ENCODE data around the gene RHBDF2.
"Not testable (repeated sequence)": the region's sequence is repeated elsewhere in the genome, so short reads cannot be mapped to it uniquely, and the experiment has no call there.

Gene RHBDF2

DNA sequence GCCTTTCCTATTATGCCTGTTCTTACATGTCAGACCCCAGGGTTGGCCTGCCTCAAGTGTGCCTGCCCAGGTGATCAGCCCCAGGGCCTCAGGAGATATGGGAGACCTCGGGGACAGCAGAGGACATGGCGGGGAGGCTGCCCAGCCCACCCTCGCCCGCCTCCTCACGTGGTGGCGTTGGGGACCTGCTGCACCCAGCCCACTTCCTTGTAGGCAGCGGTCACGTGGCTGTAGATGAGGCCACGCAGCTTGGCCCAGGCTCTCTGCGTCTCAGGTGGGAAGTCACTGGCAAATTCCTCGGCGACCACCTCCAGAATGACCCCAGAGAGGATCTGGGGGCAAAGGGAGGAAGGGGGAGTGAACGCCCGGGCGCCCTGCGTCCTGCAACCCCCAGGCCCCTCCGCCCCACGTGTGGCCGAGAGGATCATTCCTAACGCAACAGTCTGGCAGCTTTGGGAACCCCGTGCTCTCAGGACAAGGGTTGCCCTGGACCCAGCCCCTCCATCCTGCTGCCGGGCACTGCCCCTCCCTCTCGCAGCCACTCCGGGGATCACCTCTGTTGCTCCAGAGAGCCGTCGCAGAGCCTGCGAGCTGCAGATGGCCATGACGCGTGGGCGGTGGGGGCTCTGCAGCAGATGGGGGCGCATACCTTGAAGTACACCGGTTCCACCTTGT, 29.7 kb upstream of the RHBDF2 start:
- Histone ChIP-seq H3K4me1 (ENCODE audit: control insufficient read depth, insufficient read depth, low read length, poor library complexity, severe bottlenecking) (peaks cover 19% of the 10 kb centered on the region), H3K27ac (ENCODE audit: insufficient read depth, low read length, poor library complexity, severe bottlenecking) (no peak overlapping the region), H3K36me3 (ENCODE audit: control insufficient read depth, insufficient read depth, low read length) (no peaks in the 10 kb centered on the region), H3K9me3 (ENCODE audit: control insufficient read depth, low read length) (no peaks in the 10 kb centered on the region), H3K4me3 (ENCODE audit: insufficient read depth, low read depth, low read length, poor library complexity, severe bottlenecking) (no peak overlapping the region), H3K27me3 (replicated peaks; ENCODE audit: control insufficient read depth, insufficient read depth, low read length, poor library complexity, severe bottlenecking) (peaks cover under 1% of the 10 kb centered on the region)
- no peak for DNase-seq

DNA sequence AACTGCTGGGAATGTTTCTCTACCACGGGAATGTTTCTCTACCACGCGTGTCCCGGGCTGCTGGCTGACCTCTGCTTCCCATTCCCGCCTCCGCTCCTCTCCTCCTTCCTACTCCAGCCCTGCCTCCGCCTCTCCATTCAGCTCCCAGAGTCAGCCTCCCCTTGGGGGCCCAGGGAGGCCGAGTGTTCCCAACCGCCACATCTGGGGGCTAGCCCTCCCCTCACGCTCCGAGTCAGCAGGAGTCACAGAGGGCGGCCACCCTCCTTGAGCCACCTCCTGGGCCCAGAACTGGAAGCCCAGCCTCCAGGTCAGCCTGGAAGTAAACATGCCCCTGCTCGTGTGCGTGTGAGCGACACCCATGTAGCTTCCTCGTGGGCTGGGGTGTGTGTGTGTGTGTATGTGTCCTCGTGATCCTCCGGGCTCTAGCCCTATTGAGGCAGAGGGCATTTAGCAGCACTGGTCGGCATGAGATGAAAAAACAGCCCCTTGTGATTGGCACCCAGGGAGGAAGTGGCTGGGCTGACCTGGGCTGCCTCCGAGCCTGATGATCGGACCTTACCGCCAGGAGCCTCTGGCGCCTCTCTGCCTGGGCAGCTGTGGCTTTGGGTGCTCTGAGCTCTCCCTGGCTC, 29.0 kb upstream of the RHBDF2 start:
- Histone ChIP-seq H3K4me1 (ENCODE audit: control insufficient read depth, insufficient read depth, low read length, poor library complexity, severe bottlenecking) (peaks cover 19% of the 10 kb centered on the region), H3K9me3 (ENCODE audit: control insufficient read depth, low read length) (no peaks in the 10 kb centered on the region), H3K27ac (ENCODE audit: insufficient read depth, low read length, poor library complexity, severe bottlenecking) (no peak overlapping the region), H3K4me3 (ENCODE audit: insufficient read depth, low read depth, low read length, poor library complexity, severe bottlenecking) (no peak overlapping the region), H3K27me3 (replicated peaks; ENCODE audit: control insufficient read depth, insufficient read depth, low read length, poor library complexity, severe bottlenecking) (no peaks in the 10 kb centered on the region), H3K36me3 (ENCODE audit: control insufficient read depth, insufficient read depth, low read length) (no peaks in the 10 kb centered on the region)
- no peak for DNase-seq

DNA sequence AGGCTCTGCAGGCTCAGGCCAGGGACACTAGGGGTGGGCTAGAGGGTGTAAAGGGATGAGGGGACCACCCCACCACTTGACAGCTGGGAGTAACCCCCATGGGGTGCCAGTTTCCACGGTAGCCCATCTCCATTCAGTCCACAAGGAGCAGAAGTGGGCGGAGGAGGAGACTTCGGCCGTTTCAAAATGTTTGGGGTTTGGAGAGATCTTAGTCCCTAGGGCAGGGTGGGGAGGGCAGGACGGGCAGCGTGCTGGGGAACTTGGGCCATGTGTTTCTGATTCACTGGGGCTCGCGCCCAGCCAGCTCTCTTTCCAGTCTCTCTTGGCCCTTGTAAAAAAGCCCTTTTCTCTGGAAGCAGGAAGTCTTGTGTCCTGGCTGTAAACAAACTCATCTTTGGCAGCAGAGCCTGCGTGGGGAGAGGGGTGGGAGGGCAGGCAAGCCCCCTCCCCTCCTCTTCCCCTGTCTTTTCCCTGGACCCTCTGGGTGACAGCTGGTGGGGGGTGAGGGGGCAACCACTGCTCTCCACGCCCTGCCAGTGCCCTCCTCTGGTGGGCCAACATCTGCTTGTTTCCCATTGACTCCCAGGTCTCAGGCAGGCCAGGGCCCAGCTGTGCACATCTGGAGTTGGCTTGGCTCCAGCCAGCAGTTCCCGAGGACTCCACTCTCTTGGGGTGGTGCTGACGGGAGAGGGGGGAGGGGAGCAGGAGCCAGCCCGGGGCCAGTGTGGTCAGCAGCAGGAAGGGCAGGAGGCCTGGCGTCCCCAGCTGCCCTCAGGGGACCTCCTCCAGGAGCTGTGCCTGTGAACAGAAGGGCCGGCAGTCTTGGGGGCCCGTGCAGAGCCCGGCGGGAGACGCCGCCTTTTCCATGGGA, 28.2 kb upstream of the RHBDF2 start:
- Histone ChIP-seq H3K4me1 (ENCODE audit: control insufficient read depth, insufficient read depth, low read length, poor library complexity, severe bottlenecking) (peaks cover 19% of the 10 kb centered on the region), H3K4me3 (ENCODE audit: insufficient read depth, low read depth, low read length, poor library complexity, severe bottlenecking) (no peak overlapping the region), H3K27me3 (replicated peaks; ENCODE audit: control insufficient read depth, insufficient read depth, low read length, poor library complexity, severe bottlenecking) (no peaks in the 10 kb centered on the region), H3K27ac (ENCODE audit: insufficient read depth, low read length, poor library complexity, severe bottlenecking) (no peak overlapping the region), H3K36me3 (ENCODE audit: control insufficient read depth, insufficient read depth, low read length) (no peaks in the 10 kb centered on the region), H3K9me3 (ENCODE audit: control insufficient read depth, low read length) (no peaks in the 10 kb centered on the region)
- DNase-seq, result no peak

DNA sequence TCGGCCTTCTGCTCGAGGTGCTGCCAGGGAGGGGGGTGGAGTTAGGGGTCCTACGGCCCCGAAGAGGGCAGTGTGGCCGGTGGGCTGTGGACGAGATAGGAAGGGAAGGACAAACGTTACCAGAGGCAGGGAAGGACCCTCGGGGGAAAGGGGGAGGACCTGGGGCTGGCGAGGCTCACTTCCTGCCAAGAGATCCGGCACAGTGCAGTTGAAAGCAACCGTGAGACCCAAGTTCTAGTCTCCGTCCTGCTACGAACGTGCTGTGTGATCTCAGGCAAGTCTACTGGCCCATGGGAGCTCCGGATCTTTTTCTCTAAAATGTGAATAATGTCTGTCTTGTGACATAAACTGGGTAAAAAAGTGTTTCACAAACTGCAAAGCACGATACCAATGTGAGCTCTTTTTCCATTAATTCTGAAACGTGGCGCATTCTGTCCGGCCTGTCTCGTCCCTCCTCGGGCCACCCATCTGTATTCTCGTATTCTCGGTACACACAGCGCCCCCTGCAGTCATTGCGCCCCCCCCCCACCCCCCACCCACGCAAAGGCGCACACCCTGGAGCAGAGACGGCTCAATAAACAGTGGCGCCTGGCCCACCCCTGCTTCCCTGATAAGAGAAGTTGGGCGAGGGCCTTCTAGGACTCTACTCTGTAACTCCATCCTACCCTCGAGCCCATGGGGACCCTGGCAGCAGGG, 27.5 kb upstream of the RHBDF2 start:
- H3K27ac ChIP-seq (ENCODE audit: insufficient read depth, low read length, poor library complexity, severe bottlenecking), result peak overlapping the region; percentile 32
- H3K27me3 ChIP-seq (replicated peaks; ENCODE audit: control insufficient read depth, insufficient read depth, low read length, poor library complexity, severe bottlenecking), result no peaks in the 10 kb centered on the region
- H3K4me3 ChIP-seq (ENCODE audit: insufficient read depth, low read depth, low read length, poor library complexity, severe bottlenecking), result no peak overlapping the region
- no peak for DNase-seq
- no peaks in the 10 kb centered on the region for H3K9me3 ChIP-seq (ENCODE audit: control insufficient read depth, low read length)
- H3K4me1 ChIP-seq (ENCODE audit: control insufficient read depth, insufficient read depth, low read length, poor library complexity, severe bottlenecking), result peaks cover 19% of the 10 kb centered on the region
- H3K36me3 ChIP-seq (ENCODE audit: control insufficient read depth, insufficient read depth, low read length), result no peaks in the 10 kb centered on the region

DNA sequence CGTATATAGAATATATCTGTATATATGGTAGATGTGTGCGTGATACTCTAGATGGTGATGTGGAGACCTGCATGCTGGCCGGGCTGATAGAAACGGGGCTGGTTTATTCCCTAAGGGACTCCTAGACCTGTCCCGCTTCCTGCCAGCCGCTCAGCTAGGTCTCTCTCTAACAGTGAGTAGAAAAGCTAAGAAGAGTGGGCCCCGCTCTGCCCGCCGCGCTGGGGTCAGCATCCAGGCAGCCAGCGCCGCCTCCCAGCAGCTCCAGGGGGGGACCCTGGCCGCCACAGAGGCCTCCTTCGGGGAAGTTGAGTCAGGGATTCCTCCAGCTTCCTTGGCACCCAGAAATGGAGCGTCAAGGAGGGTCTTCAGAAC, 26.9 kb upstream of the RHBDF2 start:
- Histone ChIP-seq H3K27me3 (replicated peaks; ENCODE audit: control insufficient read depth, insufficient read depth, low read length, poor library complexity, severe bottlenecking) (no peaks in the 10 kb centered on the region), H3K27ac (ENCODE audit: insufficient read depth, low read length, poor library complexity, severe bottlenecking) (peak overlapping the region; percentile 32), H3K36me3 (ENCODE audit: control insufficient read depth, insufficient read depth, low read length) (no peaks in the 10 kb centered on the region), H3K4me1 (ENCODE audit: control insufficient read depth, insufficient read depth, low read length, poor library complexity, severe bottlenecking) (peaks cover 23% of the 10 kb centered on the region), H3K4me3 (ENCODE audit: insufficient read depth, low read depth, low read length, poor library complexity, severe bottlenecking) (no peak overlapping the region), H3K9me3 (ENCODE audit: control insufficient read depth, low read length) (no peaks in the 10 kb centered on the region)
- DNase-seq, result no peak

DNA sequence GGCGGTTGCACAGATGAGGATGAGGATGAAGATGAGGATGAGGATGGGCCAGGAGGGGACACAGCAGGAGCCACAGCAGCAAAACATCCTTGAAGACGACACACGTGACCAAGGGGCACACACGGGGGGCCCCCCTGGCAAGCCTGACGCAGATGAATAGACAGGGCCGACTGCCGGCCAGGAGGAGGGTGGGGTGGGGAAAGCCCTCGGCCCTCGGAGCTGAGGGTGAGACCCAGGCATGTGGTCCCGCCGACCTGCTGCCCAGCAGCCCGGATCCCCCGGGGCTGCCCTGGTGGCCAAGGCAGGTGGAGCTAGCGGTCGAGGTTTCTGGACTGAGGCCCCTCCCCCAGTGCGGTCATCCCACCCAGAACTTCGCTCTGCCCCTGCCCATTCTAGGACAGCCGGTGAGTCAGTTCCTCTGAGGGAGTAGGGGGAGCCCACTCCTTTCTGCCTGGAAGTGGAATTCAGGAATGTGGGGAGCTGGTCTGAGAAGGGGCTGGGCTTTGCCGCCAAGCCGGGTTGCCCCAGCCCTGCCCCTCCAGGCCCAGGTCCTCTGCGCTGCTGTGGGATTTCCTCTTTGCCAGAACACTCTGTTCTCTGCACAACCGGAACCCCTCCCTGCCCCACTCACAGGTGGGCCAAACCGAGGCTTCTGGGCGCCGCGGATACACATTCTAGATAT, 26.3 kb upstream of the RHBDF2 start:
- H3K27me3 ChIP-seq (replicated peaks; ENCODE audit: control insufficient read depth, insufficient read depth, low read length, poor library complexity, severe bottlenecking), result no peaks in the 10 kb centered on the region
- no peaks in the 10 kb centered on the region for H3K36me3 ChIP-seq (ENCODE audit: control insufficient read depth, insufficient read depth, low read length)
- peaks cover 28% of the 10 kb centered on the region for H3K4me1 ChIP-seq (ENCODE audit: control insufficient read depth, insufficient read depth, low read length, poor library complexity, severe bottlenecking)
- H3K9me3 ChIP-seq (ENCODE audit: control insufficient read depth, low read length), result no peaks in the 10 kb centered on the region
- no peak overlapping the region for H3K4me3 ChIP-seq (ENCODE audit: insufficient read depth, low read depth, low read length, poor library complexity, severe bottlenecking)
- H3K27ac ChIP-seq (ENCODE audit: insufficient read depth, low read length, poor library complexity, severe bottlenecking), result no peak overlapping the region
- peak; percentile 12 to 27 (median 12) for DNase-seq

DNA sequence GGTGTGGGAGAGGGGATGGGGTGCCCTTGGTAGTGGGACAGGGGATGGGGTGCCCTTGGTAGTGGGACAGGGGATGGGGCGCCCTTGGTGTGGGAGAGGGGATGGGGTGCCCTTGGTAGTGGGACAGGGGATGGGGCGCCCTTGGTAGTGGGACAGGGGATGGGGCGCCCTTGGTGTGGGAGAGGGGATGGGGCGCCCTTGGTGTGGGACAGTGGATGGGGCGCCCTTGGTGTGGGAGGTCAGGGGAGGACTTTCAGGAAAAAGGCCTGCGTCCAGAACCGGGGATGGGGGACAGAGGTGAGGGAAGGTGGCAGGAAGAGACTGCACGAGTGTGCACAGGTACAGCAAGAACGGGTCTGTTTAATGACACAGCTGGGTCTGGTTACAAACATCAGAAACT, 25.8 kb upstream of the RHBDF2 start:
- not testable (repeated sequence) for H3K36me3 ChIP-seq (ENCODE audit: control insufficient read depth, insufficient read depth, low read length); H3K27ac ChIP-seq (ENCODE audit: insufficient read depth, low read length, poor library complexity, severe bottlenecking); H3K4me3 ChIP-seq (ENCODE audit: insufficient read depth, low read depth, low read length, poor library complexity, severe bottlenecking); H3K27me3 ChIP-seq (replicated peaks; ENCODE audit: control insufficient read depth, insufficient read depth, low read length, poor library complexity, severe bottlenecking); H3K9me3 ChIP-seq (ENCODE audit: control insufficient read depth, low read length); DNase-seq
- peaks cover 28% of the 10 kb centered on the region for H3K4me1 ChIP-seq (ENCODE audit: control insufficient read depth, insufficient read depth, low read length, poor library complexity, severe bottlenecking)

DNA sequence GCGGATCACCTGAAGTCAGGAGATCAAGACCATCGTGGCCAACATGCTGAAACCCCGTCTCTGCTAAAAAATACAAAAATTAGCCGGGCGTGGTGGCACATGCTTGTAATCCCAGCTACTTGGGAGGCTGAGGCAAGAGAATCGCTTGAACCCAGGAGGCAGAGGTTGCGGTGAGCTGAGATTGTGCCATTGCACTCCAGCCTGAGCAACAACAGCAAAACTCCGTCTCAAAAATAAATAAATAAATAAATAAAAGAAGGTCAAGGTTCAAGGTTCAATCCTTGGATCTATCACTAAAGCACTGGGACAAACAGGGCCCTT, 24.2 kb upstream of the RHBDF2 start:
- H3K27me3 ChIP-seq (replicated peaks; ENCODE audit: control insufficient read depth, insufficient read depth, low read length, poor library complexity, severe bottlenecking); H3K9me3 ChIP-seq (ENCODE audit: control insufficient read depth, low read length); DNase-seq; H3K36me3 ChIP-seq (ENCODE audit: control insufficient read depth, insufficient read depth, low read length); H3K27ac ChIP-seq (ENCODE audit: insufficient read depth, low read length, poor library complexity, severe bottlenecking); H3K4me3 ChIP-seq (ENCODE audit: insufficient read depth, low read depth, low read length, poor library complexity, severe bottlenecking): not testable (repeated sequence)
- H3K4me1 ChIP-seq (ENCODE audit: control insufficient read depth, insufficient read depth, low read length, poor library complexity, severe bottlenecking), result peaks cover 28% of the 10 kb centered on the region

DNA sequence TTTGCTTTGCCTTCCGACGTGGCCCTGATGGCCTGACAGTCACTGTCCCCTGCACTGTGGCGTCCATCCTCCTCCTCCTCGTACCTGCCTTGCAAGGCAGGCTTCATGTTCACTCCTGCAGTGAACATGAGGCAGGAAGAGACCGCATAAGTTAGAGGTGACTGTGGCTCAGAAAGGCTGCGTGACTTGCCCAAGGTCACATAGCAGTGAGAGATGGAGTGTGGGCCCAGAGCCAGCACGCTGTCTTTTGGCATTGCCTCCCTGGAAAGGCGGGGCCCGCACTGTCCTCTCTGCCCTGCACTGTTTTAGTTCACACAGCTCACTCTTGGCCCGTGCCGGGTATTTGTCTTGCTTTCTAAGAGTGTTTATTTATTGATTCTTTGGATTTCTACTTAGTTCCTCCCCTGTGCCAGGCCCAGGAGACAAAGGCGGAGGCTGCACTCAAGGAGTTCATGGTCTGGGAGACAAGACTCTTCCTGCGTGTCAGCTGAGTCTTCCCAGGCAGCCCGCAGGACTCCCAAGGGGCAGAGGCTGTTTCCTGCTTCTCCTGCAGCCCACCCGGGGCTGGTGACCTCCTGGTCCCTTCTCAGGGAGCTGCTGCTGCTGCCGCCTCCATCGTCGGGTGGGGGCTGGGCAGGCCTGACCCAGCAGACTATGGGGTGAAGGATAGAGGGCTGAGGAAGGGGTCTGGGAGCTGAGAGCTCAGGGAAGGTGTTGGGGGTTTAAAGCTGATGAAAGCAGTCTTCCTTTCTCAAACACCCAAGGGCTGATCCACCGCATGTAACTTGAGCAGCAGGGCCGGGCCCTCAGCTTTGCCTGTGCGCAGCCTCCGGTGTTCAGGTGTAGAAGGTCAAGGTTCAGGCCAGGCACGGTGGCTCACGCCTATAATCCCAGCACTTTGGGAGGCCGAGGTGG, 23.6 kb upstream of the RHBDF2 start:
- H3K9me3 ChIP-seq (ENCODE audit: control insufficient read depth, low read length), result no peaks in the 10 kb centered on the region
- no peaks in the 10 kb centered on the region for H3K36me3 ChIP-seq (ENCODE audit: control insufficient read depth, insufficient read depth, low read length)
- H3K4me1 ChIP-seq (ENCODE audit: control insufficient read depth, insufficient read depth, low read length, poor library complexity, severe bottlenecking), result peaks cover 28% of the 10 kb centered on the region
- H3K27ac ChIP-seq (ENCODE audit: insufficient read depth, low read length, poor library complexity, severe bottlenecking), result no peak overlapping the region
- H3K4me3 ChIP-seq (ENCODE audit: insufficient read depth, low read depth, low read length, poor library complexity, severe bottlenecking), result no peak overlapping the region
- no peaks in the 10 kb centered on the region for H3K27me3 ChIP-seq (replicated peaks; ENCODE audit: control insufficient read depth, insufficient read depth, low read length, poor library complexity, severe bottlenecking)
- no peak for DNase-seq

All from effector memory CD4-positive, alpha-beta T cell (primary cell).